Measurements from ENCODE around the gene NRF1. TPM values are rescaled to one million over a fixed set of nuclear protein-coding genes. Genes with fewer than 3 reads are reported as not detected.

Gene NRF1
- total RNA-seq, 1 experiment from 2014 or later, result 18.4 TPM

- peaks cover 17% of the 10 kb centered on the region for H3K36me3 Mint-ChIP-seq (ENCODE audit: insufficient read depth, unreplicated experiment)
- H3K27me3 Mint-ChIP-seq (ENCODE audit: insufficient read depth, unreplicated experiment), result no peaks in the 10 kb centered on the region
- CTCF ChIA-PET, result interaction anchor here (0.5 to 1.0 kb wide), 8 partner anchors 20 to 448 kb away, joined by 3 to 4 read pairs (median 3); no protein-coding TSS in a partner anchor
- peak; percentile 50 for DNase-seq (ENCODE audit: unreplicated experiment)
- H3K27ac Mint-ChIP-seq (ENCODE audit: low read depth, unreplicated experiment), result no peak overlapping the region
- H3K4me1 Mint-ChIP-seq (ENCODE audit: insufficient read depth, unreplicated experiment), result peaks cover 4% of the 10 kb centered on the region
- no peak overlapping the region for H3K4me3 Mint-ChIP-seq (ENCODE audit: unreplicated experiment)
- POLR2A ChIA-PET, result interaction anchor here (1.0 to 2.4 kb wide), 2 partner anchors 13 to 14 kb away, joined by 3 to 10 read pairs; no protein-coding TSS in a partner anchor
- intact Hi-C loops (cut with micrococcal nuclease), result no loop called here
- no peaks in the 10 kb centered on the region for H3K9me3 Mint-ChIP-seq (ENCODE audit: unreplicated experiment)
- BruUV-seq (replicated peaks), result no TSS peak
- TF ChIP-seq CTCF (IDR thresholded peaks at IDR 0.05; ENCODE audit: unreplicated experiment), result peak; percentile 24
These were observed 3.9 kb upstream of the NRF1 start for GRCh38 chr7:129607471-129608120.

GRCh38 chr7:129609666-129610065 is 1.9 kb upstream of the NRF1 start:
- peaks cover 4% of the 10 kb centered on the region for H3K4me1 Mint-ChIP-seq (ENCODE audit: insufficient read depth, unreplicated experiment)
- no peaks in the 10 kb centered on the region for H3K27me3 Mint-ChIP-seq (ENCODE audit: insufficient read depth, unreplicated experiment)
- no peak for DNase-seq (ENCODE audit: unreplicated experiment)
- intact Hi-C loops (cut with micrococcal nuclease), result loop anchor here (5.0 kb wide), 2 partner anchors 117 to 403 kb away; no protein-coding TSS in a partner anchor
- H3K36me3 Mint-ChIP-seq (ENCODE audit: insufficient read depth, unreplicated experiment), result peaks cover 16% of the 10 kb centered on the region
- TF ChIP-seq CTCF (IDR thresholded peaks at IDR 0.05; ENCODE audit: unreplicated experiment), result no peak
- H3K27ac Mint-ChIP-seq (ENCODE audit: low read depth, unreplicated experiment), result peak overlapping the region; percentile 60
- no TSS peak for BruUV-seq (replicated peaks)
- ChIA-PET POLR2A (interaction anchor here (2.9 kb wide), 1 partner anchor 25 kb away, joined by 14 read pairs; no protein-coding TSS in a partner anchor), CTCF (interaction anchor here (0.7 kb wide), 1 partner anchor 11 kb away, joined by 3 read pairs; no protein-coding TSS in a partner anchor)
- no peaks in the 10 kb centered on the region for H3K9me3 Mint-ChIP-seq (ENCODE audit: unreplicated experiment)
- H3K4me3 Mint-ChIP-seq (ENCODE audit: unreplicated experiment), result peak overlapping the region; percentile 91

- Mint-ChIP-seq H3K4me3 (ENCODE audit: unreplicated experiment) (peak overlapping the region; percentile 91), H3K4me1 (ENCODE audit: insufficient read depth, unreplicated experiment) (peaks cover 4% of the 10 kb centered on the region), H3K36me3 (ENCODE audit: insufficient read depth, unreplicated experiment) (peaks cover 11% of the 10 kb centered on the region), H3K9me3 (ENCODE audit: unreplicated experiment) (no peaks in the 10 kb centered on the region), H3K27me3 (ENCODE audit: insufficient read depth, unreplicated experiment) (no peaks in the 10 kb centered on the region), H3K27ac (ENCODE audit: low read depth, unreplicated experiment) (peak overlapping the region; percentile 94)
- BruUV-seq (replicated peaks), result TSS peak; percentile 70
- ChIA-PET POLR2A (interaction anchor here (0.7 to 3.0 kb wide), 9 partner anchors 8 to 111 kb away, joined by 3 to 18 read pairs (median 4); no protein-coding TSS in a partner anchor), CTCF (interaction anchor here (0.6 to 3.8 kb wide), 6 partner anchors 9 to 419 kb away, joined by 3 to 34 read pairs (median 5); no protein-coding TSS in a partner anchor)
- DNase-seq (ENCODE audit: unreplicated experiment), result peak; percentile 10
- intact Hi-C loops (cut with micrococcal nuclease), result loop anchor here (5.0 kb wide), 2 partner anchors 118 to 402 kb away; no protein-coding TSS in a partner anchor
- TF ChIP-seq CTCF (IDR thresholded peaks at IDR 0.05; ENCODE audit: unreplicated experiment), result no peak
These were observed 743 bp upstream of the NRF1 start for GRCh38 chr7:129610709-129611245.
